Spleen (tissue), 7 donors: ENCODE results near the gene CASP7.

Experiments used
- CTCF ChIP-seq, 11 experiments: fragments of 200-600 bp in 7 of 11; fragments of 450-650 bp in 4 of 11; sonication (generic) in 4 of 11; IDR thresholded peaks in 8 of 11; conservative IDR thresholded peaks in 3 of 11; 1 replicate in 7 of 11; 2 replicates in 4 of 11; pipeline versions ENCODE4 v1.4.0 to v1.8.0; 2016 to 2021; ENCODE audit warnings: antibody characterized with exemption in 11 of 11, inconsistent platforms in 4 of 11, mild to moderate bottlenecking in 1 of 11
- POLR2A ChIP-seq, 3 donors: fragments of 450-650 bp; IDR thresholded peaks; one replicate each; pipeline ENCODE4 v1.5.1; 2017; ENCODE audit warnings: antibody characterized with exemption in 3 of 3, mild to moderate bottlenecking in 1 of 3
- POLR2AphosphoS5 ChIP-seq, 3 donors: sonication (generic); formaldehyde crosslinking; IDR thresholded peaks; one replicate each; pipeline ENCODE4 v1.5.1; 2017; ENCODE audit warnings: antibody characterized with exemption in 3 of 3
- donor health status: DM: no; HTN: no; CAD: no; lungs with moderate emphysema.
- donor health status: DM: no; HTN: no; CAD: no.
- donor health status: DM: no; HTN: no; CAD: no.

DNA sequence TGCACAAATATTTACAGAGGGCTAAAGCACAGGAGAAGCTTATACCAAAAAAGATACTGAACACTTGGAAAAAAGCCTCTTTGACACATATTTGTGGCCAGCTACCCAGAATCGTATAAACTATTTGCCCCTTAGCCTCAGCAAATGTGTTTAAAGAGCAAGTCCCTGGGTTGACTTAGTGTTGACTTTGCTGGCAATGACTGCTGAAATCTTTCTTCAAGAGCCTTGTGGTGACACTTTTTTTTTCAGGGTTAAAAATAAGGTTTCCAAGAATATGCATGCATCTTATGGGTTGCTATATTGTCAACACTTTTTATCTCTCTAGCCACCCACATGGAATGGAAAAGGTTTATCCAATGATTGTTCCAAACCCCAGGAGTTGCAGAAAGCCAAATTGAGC is 56.9 kb downstream of the CASP7 start:
- TF ChIP-seq CTCF (IDR thresholded peaks at IDR 0.05 in 8 of 11, conservative IDR thresholded peaks at IDR 0.05 in 3 of 11) (no peak), POLR2A (IDR thresholded peaks at IDR 0.05) (no peak), POLR2AphosphoS5 (IDR thresholded peaks at IDR 0.05) (no peak)
